ENCODE data around the gene HACL1. TPM values are rescaled to one million over a fixed set of nuclear protein-coding genes. Genes with fewer than 3 reads are reported as not detected.

Gene HACL1
- total RNA-seq, 1 donor from 2014 or later = 9.6 TPM

DNA sequence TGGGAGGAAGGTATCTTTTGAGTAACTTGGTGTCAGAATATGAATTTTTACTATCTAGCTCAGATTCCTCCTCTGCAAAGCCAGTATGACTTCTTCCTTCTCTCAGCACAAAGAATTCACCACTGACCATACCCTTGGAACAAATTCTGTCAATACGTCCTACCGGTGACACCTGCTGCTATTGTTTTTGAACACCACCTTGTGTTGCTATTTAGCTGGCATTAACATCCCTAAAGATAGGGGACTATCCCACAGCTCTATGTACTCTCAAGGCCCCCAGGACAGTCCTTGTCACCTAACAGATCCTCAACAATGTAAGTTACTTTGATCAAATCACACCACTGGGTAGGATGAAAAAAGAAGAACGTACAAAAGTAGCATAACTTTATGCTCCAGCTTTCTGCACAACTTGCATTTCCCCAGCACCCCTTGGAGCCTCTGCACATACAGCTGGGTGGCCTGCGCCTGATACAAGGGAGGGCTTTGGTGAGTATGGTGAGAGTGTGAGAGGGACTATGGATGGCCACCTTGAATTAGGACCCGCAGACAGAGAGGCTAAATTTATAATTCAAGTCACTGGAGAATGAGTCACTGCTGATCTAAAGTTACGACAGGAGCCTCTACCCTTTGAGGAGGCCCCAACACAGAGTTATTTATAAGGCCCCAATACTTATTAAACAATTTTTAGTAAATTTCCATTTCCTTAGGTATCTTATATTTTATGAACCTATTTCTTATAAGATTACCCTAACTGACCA is 77.5 kb downstream of the HACL1 start:
- ATAC-seq = no peak

DNA sequence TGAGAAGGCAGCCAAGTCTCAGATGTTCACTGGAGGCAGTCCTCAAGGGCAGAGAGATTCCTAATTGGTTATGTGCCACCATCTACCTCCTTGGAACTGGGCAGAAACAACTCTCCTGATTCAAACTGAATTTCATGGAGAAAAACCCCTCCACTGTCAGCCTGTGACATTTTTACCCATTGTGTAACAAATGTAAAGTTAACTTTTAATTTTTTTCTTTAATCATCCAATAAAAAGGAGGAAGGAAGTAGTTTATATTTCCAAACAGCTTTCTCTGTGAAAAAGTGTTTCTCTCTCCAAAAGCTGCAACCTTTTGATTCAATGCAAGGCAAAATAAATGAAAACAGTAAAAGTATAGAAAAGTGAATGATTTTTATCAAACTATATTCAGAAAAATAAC is 79.4 kb downstream of the HACL1 start:
- no peak for ATAC-seq

DNA sequence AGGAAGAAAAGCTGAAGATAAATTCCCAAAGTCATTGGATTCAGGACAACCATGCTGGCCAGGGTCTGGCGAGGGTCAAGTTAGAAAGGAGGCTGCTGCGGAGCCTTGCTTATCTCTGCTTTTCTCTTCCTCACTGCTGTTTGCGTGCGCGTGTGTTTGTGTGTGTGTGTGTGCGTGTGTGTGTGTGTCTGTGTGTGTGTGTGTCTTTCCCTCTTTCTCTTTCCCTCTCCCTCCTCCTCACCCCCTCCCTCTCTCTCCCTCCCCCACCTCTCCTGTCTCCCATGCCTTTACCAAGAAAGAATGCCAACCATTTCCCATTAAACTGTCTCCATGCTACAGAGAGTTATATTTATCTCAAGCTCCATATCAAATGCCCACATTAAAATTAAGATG is 79.8 kb downstream of the HACL1 start, which contains the start of gene COLQ:
Gene COLQ, minus strand, starts transcription at position 134 of the 393 bp plus-strand sequence. Its CDS starts 81 bp downstream, at position 53.
- ATAC-seq = no peak

DNA sequence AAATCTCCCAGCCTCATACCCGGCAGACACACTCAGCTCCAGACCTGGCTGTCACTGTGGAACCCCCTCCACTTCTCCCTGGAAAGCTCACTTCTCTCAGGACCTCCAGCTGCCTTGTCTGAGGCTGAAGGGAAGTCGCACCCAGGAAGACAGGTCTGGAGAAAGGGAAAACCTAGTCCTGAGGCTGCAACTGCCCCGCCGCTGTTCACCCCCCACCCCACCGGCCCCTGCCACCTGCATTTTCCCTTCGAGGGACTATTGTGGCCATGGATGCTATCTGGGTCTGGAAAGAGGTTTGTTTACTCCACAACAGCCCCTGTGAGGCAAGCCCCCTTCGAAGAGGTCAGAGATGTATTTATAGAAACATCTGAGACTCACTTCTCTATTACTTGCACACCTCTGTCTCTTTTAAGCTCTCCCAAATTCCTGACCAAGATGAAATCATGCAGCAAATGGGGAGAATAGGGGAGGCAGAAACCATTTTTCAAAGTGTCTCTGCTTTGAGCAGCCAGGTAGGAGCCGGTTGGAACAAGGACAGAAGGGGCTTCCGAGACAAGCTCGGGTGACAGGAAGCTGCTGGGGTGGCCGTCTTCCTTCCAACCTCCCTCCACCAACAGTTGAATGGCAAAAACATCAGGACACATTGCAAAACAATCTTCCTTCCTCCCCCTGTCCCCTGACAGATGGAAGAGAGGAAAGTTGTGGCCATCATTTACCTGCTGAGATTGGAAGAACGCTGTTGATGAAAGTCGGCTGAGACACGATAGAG is 80.4 kb downstream of the HACL1 start:
- ATAC-seq = no peak

DNA sequence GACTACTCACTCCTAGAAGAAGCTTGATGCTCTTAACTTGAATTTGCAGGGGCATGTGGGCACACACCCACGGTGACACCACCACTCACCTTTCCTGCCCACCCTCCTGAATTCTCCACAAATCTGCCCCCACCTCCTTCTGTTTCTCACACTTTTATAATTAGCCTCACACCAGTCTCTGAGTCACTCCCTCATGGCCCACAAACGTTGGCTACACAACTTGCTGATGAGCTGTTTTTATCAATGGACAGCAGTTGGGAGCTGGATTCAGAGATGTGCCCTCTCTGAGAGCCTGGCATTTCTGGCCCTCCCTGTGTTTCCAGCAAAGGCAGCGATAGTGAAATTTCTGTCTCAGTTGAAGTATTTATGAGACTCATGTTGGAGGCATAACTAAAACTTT is 81.2 kb downstream of the HACL1 start:
- no peak for ATAC-seq

DNA sequence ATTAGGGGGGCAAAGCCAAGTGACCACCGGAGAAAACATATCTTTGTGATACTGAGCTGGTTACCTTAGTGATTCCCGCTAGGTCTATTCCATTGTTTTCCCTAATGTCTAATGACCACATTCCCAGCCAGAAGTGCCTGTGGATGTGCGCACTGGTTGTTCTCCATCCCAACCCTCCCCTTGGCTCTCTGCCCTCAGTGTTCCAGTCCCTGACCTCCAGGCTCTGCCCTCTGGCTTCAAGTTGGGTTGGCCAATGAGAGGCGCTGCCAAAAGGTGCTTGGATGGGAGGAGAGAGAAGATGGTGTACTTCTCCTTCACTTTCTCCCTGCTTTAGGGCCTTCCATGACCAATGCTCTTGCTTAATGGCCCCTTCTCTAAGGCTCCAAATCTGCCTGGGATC is 82.3 kb downstream of the HACL1 start:
- ATAC-seq = no peak

DNA sequence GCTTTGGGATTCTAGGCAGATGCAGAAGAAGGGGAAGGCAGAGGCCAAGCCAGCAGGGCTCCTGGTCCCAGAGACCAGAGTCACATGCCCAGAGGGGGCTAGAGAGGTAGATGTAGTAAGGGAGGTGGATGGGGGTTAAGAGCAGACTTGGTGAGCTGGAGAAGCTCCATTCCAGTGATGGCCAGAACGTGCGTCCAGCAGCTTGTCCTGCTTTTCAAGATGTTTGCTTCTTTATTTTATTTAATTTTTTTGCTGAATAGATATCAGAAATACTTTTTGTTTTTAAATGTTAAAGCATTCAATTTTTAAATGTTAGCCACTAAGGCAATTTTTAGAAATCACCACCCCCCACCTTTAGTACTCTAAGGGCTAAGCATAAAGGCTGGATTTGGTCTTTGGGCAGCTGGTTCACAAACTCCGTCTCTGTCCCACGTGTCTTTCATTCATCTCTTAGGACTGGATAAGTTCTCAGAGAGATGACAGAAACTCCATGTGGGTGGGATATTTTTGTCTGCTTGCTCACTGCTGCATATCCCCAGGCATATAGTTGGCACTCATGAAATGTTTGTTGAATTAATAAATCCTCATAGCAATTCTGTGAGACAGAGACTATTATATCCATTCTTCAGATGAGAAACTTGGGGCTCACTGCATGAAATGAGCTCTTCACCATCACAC is 86.6 kb downstream of the HACL1 start:
- no peak for ATAC-seq

DNA sequence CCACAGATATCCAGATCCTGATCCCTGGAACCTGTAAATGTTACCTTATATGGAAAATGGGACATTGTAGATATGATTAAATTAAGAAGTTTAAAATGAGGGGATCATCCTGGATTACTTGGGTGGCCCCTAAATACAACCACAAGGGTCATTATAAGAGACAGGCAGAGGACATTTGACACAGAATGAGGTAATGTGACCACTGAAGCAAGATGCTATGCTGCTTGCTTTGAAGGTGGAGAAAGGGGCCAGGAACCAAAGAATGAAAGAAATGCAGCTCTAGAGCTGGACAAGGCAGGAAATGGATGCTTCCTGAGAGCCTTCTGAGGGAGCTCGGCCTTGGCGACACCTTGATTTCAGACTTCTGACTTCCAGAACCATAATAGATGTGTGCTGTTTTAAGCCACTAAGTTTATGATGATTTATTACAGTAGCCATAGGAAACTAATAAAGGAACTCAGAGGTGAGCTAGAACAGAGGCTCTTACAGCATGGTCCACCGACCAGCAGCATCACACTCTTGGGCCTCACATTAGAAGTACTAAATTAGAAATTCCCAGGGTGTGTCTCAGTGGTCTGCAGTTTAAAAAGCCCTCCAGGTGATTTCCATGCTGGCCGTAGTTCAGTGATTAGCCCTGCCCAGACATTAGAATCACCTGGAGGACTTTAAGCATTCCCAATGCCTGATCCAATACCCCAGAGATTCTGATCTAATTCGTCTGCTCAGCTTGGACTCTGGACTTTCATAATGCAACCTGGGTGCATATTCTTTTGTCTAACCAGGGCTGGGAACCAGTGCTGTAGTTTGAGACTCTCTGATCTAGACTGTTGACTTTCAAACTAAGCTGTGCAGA is 87.3 kb downstream of the HACL1 start:
- no peak for ATAC-seq

DNA sequence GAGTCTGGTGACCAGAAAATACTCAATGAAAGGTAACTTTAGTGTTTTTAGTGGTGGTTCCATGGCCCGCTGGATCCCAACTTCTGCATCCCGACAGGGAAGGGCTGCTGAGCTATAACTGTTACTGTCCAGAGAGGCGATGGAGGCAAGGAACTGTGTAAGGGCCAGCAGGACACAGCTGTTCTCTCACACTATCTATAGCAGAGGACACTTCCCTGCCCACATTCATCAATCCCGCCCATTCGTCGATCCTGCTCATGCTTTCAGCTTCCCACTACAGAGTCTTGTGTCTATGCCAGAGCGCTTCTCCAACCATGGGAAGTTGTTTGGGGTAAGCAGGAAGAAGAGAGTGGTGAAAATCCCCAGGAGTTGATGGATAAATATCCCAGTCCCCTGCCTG is 88.3 kb downstream of the HACL1 start:
- ATAC-seq = no peak

DNA sequence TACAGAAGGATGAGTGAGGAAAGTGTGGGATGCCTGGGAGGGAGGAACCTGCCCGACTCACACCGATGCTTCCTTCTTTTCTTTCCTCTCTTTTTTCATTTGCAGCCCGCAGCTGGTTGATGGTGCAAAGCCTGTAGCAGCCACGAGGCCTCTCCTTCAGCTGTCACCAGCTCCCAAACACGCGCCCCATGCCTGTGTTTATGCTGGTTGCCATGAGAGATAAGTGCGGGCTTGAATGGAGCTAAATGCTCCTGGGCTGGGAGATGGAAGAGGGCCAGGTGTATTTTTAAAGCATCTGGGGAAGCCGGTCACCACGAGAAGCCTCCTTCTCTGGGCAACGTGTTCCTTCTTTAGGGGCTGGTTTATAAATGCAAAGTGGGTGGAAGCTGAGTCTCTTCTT is 89.2 kb downstream of the HACL1 start:
- no peak for ATAC-seq

DNA sequence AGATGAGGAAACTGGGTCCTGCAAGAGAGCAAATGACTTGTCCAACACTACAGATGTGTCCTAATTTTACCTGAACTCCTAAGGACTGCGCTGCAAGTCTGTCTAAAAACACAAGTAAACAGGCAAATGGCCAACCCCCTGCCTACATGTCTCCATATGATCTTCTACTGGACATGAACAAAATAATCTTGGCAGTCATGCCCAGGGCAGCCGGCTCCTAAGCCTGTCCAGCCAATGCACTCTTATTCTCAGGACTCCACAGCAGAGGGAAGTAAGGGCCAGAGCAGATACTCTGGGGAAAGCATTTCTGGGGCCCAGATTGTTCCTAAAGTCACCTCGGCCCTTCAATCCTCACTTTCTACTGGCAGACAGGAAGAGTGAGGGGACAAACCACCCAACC is 90.2 kb downstream of the HACL1 start:
- no peak for ATAC-seq

Other genes starting within 250 kb of the HACL1 start
- 10.8 TPM for gene METTL6, start 174.0 kb downstream of the HACL1 start, total RNA-seq
- gene EAF1, start 174.0 kb downstream of the HACL1 start, total RNA-seq = 13.3 TPM
- 0.40 TPM for gene COLQ, start 79.9 kb downstream of the HACL1 start, total RNA-seq
- gene BTD, start 176 bp upstream of the HACL1 start, total RNA-seq = 8.3 TPM
- 29.2 TPM for gene ANKRD28, start 196.4 kb upstream of the HACL1 start, total RNA-seq

Measured in esophagus mucosa (tissue), 1 donor.